Epithelial cell of proximal tubule (primary cell): ENCODE data around the gene ZNF32. TPM values are rescaled to one million over a fixed set of nuclear protein-coding genes. Genes with fewer than 3 reads are reported as not detected.

Experiments used
- DNase-seq: peaks from one replicate; pipeline ENCODE4 v3.0.0-alpha.2; 2011; ENCODE audit warnings: low read depth
- H3K4me3 ChIP-seq: 2 replicates; pipeline ENCODE4 v1.5.1; 2011; ENCODE audit warnings: low read depth, mild to moderate bottlenecking, low read length
- total RNA-seq: library from RNA; depleted of rRNA; stranded (reverse); fragments of >200 nt; gene quantifications from 2 replicates; pipeline ENCODE4 v1.2.3, GENCODE V29; 2015
- TF ChIP-seq, protein P1 (sequence below): conservative IDR thresholded peaks from 2 replicates; pipeline ENCODE4 v1.5.1; 2012; ENCODE audit warnings: low read depth, mild to moderate bottlenecking, low read length

Gene ZNF32
- total RNA-seq, 1 donor from 2014 or later, result 32.1 TPM

DNA sequence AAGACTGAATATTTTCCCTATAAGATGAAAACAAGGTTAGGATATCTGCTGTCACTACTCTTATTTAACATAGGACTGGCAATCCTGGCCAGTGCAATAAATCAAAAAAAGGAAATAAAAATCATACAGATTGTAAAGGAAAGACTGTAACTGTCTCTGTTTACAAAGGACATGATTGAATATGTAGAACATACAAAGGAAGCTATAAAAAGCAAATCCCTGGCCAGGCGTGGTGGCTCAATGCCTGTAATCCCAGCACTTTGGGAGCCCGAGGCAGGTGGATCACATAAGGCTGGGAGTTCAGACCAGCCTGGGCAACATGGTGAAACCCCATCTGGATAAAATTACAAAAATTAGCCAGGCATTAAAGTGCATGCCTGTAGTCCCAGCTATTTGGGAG is 26.6 kb downstream of the ZNF32 start:
- no peak overlapping the region for H3K4me3 ChIP-seq
- TF ChIP-seq, protein P1, sequence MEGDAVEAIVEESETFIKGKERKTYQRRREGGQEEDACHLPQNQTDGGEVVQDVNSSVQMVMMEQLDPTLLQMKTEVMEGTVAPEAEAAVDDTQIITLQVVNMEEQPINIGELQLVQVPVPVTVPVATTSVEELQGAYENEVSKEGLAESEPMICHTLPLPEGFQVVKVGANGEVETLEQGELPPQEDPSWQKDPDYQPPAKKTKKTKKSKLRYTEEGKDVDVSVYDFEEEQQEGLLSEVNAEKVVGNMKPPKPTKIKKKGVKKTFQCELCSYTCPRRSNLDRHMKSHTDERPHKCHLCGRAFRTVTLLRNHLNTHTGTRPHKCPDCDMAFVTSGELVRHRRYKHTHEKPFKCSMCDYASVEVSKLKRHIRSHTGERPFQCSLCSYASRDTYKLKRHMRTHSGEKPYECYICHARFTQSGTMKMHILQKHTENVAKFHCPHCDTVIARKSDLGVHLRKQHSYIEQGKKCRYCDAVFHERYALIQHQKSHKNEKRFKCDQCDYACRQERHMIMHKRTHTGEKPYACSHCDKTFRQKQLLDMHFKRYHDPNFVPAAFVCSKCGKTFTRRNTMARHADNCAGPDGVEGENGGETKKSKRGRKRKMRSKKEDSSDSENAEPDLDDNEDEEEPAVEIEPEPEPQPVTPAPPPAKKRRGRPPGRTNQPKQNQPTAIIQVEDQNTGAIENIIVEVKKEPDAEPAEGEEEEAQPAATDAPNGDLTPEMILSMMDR, result no peak
- no peak for DNase-seq

DNA sequence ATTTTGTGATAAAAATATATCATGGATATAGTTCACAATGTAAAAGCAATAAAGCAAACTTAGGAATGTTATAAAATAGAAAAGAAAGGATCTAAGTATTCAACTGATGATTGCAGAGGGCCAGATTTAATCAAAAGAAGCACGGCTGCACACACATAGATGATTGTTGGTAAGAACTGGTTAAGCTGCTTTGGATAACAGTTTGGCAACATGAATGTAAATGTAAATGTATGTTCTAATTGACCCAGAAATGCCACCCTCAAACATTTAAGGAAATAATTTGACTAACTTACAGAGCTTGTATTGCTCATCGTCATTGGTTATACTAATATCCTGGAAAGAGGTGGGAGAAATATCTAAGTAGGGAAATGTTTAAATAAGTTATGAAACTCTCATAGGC is 29.3 kb downstream of the ZNF32 start:
- no peak overlapping the region for H3K4me3 ChIP-seq
- TF ChIP-seq, protein P1, result no peak
- DNase-seq, result no peak

DNA sequence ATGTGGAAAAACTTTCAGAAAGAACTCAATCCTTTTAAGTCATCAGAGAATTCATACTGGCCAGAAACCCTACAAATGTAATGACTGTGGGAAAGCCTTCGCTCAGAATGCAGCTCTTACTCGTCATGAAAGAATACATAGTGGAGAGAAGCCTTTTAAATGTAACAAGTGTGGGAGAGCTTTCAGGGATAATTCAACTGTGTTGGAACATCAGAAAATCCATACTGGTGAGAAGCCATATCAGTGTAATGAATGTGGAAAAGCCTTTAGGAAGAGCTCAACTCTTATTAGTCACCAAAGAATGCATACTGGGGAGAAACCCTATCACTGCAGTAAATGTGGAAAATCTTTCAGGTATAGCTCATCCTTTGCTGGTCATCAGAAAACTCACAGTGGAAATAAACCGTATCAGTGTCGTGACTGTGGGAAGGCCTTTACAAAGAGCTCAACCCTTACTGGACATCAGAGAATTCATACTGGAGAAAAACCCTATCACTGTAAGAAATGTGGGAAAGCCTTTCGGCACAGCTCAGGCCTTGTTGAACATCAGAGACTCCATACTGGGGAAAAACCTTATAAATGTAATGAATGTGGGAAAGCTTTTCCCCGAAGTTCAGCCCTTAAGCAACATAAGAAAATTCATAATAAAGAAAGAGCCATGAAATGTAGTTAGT is 31.8 kb downstream of the ZNF32 start:
- TF ChIP-seq, protein P1, result no peak
- no peak for DNase-seq
- no peak overlapping the region for H3K4me3 ChIP-seq

DNA sequence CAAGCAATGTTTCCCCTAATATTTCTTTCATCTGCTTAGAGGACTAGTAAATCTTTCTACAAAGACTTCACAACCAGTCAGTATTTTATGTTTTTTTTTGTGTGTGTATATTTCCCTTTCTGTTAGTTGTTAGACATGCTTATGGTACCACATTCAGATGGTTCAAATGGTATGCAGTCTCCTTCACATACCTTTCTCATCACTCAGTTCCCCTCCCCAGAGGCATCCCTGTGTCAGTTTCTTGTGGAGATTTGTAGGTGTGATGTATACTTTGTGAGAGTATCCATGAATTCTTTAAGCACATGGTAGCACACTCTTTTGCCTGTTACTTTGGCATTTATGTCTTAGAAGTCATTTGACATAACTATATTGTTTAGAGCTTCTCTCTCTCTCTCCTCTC is 38.0 kb downstream of the ZNF32 start:
- DNase-seq, result no peak
- no peak overlapping the region for H3K4me3 ChIP-seq
- TF ChIP-seq, protein P1, result no peak

DNA sequence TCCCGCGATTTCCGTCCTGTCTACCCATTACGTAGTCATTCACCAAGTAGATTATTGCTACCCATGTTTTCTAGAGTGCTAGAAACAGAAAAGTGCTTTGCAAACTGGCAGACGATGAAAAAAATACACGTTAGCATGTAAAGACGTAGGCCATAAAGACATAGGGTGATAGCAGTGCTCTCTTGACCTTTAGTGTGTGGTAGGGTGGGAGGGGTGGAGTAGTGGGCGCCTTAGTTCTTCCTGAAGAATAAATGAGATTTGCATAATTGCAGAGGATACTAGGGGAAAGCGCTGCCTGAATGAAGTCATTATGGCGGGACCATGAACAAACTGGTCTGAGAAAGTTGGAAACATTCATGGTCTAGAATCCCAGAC is 41.5 kb downstream of the ZNF32 start:
- DNase-seq, result no peak
- TF ChIP-seq, protein P1, result no peak
- peak overlapping the region; percentile 69 for H3K4me3 ChIP-seq

DNA sequence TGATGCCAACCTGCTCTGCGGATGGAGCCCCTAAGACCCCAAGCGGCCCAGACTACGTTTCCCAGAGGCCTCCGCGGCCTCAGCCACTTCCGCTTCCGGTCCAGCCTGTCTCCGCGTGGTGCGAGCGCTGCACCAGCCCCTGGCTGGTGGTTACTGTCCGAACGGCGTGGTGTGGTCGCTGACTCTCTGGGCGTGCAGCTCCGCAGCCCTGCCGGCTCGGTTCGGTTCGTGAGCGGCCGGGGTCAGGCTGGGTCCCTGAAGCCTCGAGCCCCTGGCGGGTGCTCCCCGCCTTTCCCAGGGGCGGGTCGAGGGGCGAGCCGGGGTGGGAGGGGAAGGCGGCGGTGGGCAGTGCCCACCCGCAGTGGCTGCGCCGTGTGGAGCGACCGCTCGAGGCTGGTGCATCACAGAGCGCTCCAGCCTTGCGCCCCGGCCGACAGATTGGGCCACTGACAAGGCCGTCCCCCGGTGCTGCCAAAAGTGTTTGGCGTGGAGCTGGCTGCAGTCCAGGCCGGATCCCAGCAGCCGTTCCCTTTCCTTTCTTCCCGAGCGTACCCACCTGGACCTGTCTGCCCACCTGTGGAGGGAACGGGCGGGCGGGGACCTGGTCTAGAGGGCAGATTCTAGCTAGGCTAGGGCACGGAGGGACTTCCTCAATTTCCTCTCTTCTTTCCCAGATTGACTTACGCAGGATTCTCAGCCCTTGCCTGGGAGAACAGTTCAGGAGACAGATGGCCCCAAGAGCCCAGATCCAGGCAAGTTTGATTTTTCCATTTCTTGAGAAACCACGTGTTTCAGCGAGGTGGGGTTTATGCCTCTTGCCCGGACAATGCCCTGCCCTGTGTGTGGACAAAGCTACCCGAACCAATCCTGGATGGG is 42.1 kb downstream of the ZNF32 start, which contains the start of gene ZNF485:
ZNF485 (plus strand) TSS at position 116 of the 876 bp plus-strand sequence; CDS start at position 729, 613 bp downstream.
- TF ChIP-seq, protein P1, result no peak
- DNase-seq, result no peak
- H3K4me3 ChIP-seq, result peak within 1 kb of the TSS; percentile 69
